Measurements from ENCODE around the gene NFIL3.

The NFIL3 gene

DNA sequence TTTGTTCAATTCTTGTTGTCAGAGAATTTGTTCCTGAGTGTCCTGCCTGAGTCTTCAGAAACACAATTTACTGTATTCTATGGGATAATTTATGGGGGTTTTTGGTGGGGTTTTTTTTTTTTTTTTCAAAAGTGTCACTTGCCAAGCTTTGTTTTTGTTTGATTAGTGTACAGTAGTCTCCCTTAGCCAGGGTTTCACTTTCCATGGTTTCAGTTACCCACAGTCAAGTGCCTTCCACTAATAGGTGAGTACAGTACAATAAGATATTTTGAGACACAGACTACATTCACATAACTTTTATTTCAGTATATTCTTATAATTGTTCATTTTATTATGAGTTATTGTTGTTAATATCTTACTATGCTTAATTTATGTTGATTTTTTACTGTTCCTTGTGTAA, 36.9 kb downstream of the NFIL3 start:
- H2AFZ ChIP-seq (ENCODE audit: insufficient read depth, low read length, poor library complexity), result no peak overlapping the region
- H3K23ac ChIP-seq (ENCODE audit: low read length), result no peak overlapping the region
- H3K18ac ChIP-seq (ENCODE audit: low read length), result no peak overlapping the region
- H2BK5ac ChIP-seq (ENCODE audit: low read depth, low read length, poor library complexity), result no peak overlapping the region
- H3K27ac ChIP-seq (ENCODE audit: low read depth, low read length), result no peak overlapping the region
- no peak overlapping the region for H4K91ac ChIP-seq (ENCODE audit: low read depth, low read length)
- no peaks in the 10 kb centered on the region for H3K79me2 ChIP-seq (ENCODE audit: control insufficient read depth, insufficient read depth, low read length, poor library complexity)
- H2AK5ac ChIP-seq (ENCODE audit: low read length), result no peak overlapping the region
- peaks cover 1% of the 10 kb centered on the region for H3K9me3 ChIP-seq (ENCODE audit: insufficient read depth, low read depth, low read length)
- H3K4me3 ChIP-seq (ENCODE audit: low read depth, low read length), result no peak overlapping the region
- no peak overlapping the region for H3K9ac ChIP-seq (ENCODE audit: low read length)
- no peak overlapping the region for H4K12ac ChIP-seq (ENCODE audit: low read depth, low read length)
- H3K4me1 ChIP-seq (ENCODE audit: control insufficient read depth in 1 of 2, insufficient read depth in 2 of 2, low read length in 2 of 2), result no peaks in the 10 kb centered on the region
- no peak overlapping the region for H3K4ac ChIP-seq (ENCODE audit: low read depth, low read length)
- H2BK12ac ChIP-seq (ENCODE audit: low read length), result no peak overlapping the region
- H3K36me3 ChIP-seq (ENCODE audit: control insufficient read depth in 1 of 2, insufficient read depth in 2 of 2, low read length in 2 of 2), result no peaks in the 10 kb centered on the region
- no peak for DNase-seq
- H2BK120ac ChIP-seq (ENCODE audit: insufficient read depth, low read length, poor library complexity), result no peak overlapping the region
- no peak overlapping the region for H3K4me2 ChIP-seq (ENCODE audit: low read length)
- no peaks in the 10 kb centered on the region for H3K79me1 ChIP-seq (ENCODE audit: low read length)
- H3K14ac ChIP-seq (ENCODE audit: low read length), result no peak overlapping the region
- no peaks in the 10 kb centered on the region for H3K27me3 ChIP-seq (ENCODE audit: insufficient read depth, low read length)
- no peak overlapping the region for H4K8ac ChIP-seq (ENCODE audit: low read depth, low read length)

DNA sequence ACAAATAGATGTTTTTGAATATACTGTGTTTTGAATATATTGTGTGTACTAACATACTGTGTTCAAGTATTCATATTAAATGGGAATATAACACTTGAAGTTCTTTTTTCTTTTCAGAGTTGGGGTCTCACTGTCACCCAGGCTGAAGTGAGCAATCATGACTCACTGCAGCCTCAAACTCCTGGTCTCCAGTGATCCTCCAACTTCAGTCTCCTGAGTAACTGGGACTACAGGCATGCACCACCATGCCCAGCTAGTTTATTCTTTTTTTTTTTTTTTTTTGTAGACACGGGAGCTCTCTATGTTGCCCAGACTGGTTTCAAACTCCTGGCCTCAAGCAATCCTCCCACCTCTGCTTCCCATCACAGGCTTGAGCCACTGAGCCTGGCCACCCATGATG, 38.7 kb downstream of the NFIL3 start:
- H3K79me1 ChIP-seq (ENCODE audit: low read length), result no peaks in the 10 kb centered on the region
- H4K8ac ChIP-seq (ENCODE audit: low read depth, low read length), result no peak overlapping the region
- no peaks in the 10 kb centered on the region for H3K9me3 ChIP-seq (ENCODE audit: insufficient read depth, low read depth, low read length)
- no peak overlapping the region for H2BK120ac ChIP-seq (ENCODE audit: insufficient read depth, low read length, poor library complexity)
- H4K91ac ChIP-seq (ENCODE audit: low read depth, low read length), result no peak overlapping the region
- no peak overlapping the region for H2AFZ ChIP-seq (ENCODE audit: insufficient read depth, low read length, poor library complexity)
- no peak overlapping the region for H3K27ac ChIP-seq (ENCODE audit: low read depth, low read length)
- H2BK5ac ChIP-seq (ENCODE audit: low read depth, low read length, poor library complexity), result no peak overlapping the region
- no peak overlapping the region for H3K23ac ChIP-seq (ENCODE audit: low read length)
- no peak overlapping the region for H2AK5ac ChIP-seq (ENCODE audit: low read length)
- no peaks in the 10 kb centered on the region for H3K4me1 ChIP-seq (ENCODE audit: control insufficient read depth in 1 of 2, insufficient read depth in 2 of 2, low read length in 2 of 2)
- H3K36me3 ChIP-seq (ENCODE audit: control insufficient read depth in 1 of 2, insufficient read depth in 2 of 2, low read length in 2 of 2), result no peaks in the 10 kb centered on the region
- H4K12ac ChIP-seq (ENCODE audit: low read depth, low read length), result no peak overlapping the region
- no CpG with 5 or more reads among the region's 1 CpG for WGBS (ENCODE audit: extremely low coverage, insufficient coverage, insufficient read length)
- no peaks in the 10 kb centered on the region for H3K79me2 ChIP-seq (ENCODE audit: control insufficient read depth, insufficient read depth, low read length, poor library complexity)
- no peak overlapping the region for H3K9ac ChIP-seq (ENCODE audit: low read length)
- no peak overlapping the region for H3K18ac ChIP-seq (ENCODE audit: low read length)
- no peak overlapping the region for H3K4ac ChIP-seq (ENCODE audit: low read depth, low read length)
- H3K27me3 ChIP-seq (ENCODE audit: insufficient read depth, low read length), result no peaks in the 10 kb centered on the region
- no peak for DNase-seq
- H3K4me3 ChIP-seq (ENCODE audit: low read depth, low read length), result no peak overlapping the region
- H3K14ac ChIP-seq (ENCODE audit: low read length), result no peak overlapping the region
- H2BK12ac ChIP-seq (ENCODE audit: low read length), result no peak overlapping the region
- no peak overlapping the region for H3K4me2 ChIP-seq (ENCODE audit: low read length)

DNA sequence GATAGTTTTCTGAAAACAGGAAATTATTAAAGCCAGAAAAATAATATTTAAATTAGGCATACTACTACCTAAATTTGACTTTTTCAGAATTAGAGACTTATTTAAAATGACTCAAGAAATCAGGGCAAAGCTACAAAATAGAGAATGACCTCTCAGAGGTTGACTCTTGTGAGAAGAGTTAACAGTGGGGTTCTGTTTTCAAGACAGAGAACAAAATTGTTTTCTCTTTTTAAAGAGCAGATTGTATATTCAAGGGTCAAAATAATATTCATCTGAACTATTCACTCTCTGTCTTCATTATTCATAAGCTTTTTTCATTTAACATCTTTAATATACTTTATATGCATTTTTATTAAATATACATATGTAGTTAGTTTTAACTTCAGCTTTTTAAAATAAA, 40.1 kb downstream of the NFIL3 start:
- no peaks in the 10 kb centered on the region for H3K9me3 ChIP-seq (ENCODE audit: insufficient read depth, low read depth, low read length)
- no peak overlapping the region for H3K4me3 ChIP-seq (ENCODE audit: low read depth, low read length)
- H3K36me3 ChIP-seq (ENCODE audit: control insufficient read depth in 1 of 2, insufficient read depth in 2 of 2, low read length in 2 of 2), result no peaks in the 10 kb centered on the region
- no peak overlapping the region for H3K27ac ChIP-seq (ENCODE audit: low read depth, low read length)
- H4K91ac ChIP-seq (ENCODE audit: low read depth, low read length), result no peak overlapping the region
- no peak overlapping the region for H3K9ac ChIP-seq (ENCODE audit: low read length)
- no peak overlapping the region for H2AK5ac ChIP-seq (ENCODE audit: low read length)
- H3K4me1 ChIP-seq (ENCODE audit: control insufficient read depth in 1 of 2, insufficient read depth in 2 of 2, low read length in 2 of 2), result no peaks in the 10 kb centered on the region
- H4K8ac ChIP-seq (ENCODE audit: low read depth, low read length), result no peak overlapping the region
- no peaks in the 10 kb centered on the region for H3K27me3 ChIP-seq (ENCODE audit: insufficient read depth, low read length)
- H3K4me2 ChIP-seq (ENCODE audit: low read length), result no peak overlapping the region
- H3K4ac ChIP-seq (ENCODE audit: low read depth, low read length), result no peak overlapping the region
- no peak overlapping the region for H3K14ac ChIP-seq (ENCODE audit: low read length)
- DNase-seq, result no peak
- no peak overlapping the region for H4K12ac ChIP-seq (ENCODE audit: low read depth, low read length)
- H3K18ac ChIP-seq (ENCODE audit: low read length), result no peak overlapping the region
- no peak overlapping the region for H2BK12ac ChIP-seq (ENCODE audit: low read length)
- no peak overlapping the region for H2BK120ac ChIP-seq (ENCODE audit: insufficient read depth, low read length, poor library complexity)
- H3K23ac ChIP-seq (ENCODE audit: low read length), result no peak overlapping the region
- no peaks in the 10 kb centered on the region for H3K79me1 ChIP-seq (ENCODE audit: low read length)
- no peak overlapping the region for H2AFZ ChIP-seq (ENCODE audit: insufficient read depth, low read length, poor library complexity)
- no peaks in the 10 kb centered on the region for H3K79me2 ChIP-seq (ENCODE audit: control insufficient read depth, insufficient read depth, low read length, poor library complexity)
- no peak overlapping the region for H2BK5ac ChIP-seq (ENCODE audit: low read depth, low read length, poor library complexity)

DNA sequence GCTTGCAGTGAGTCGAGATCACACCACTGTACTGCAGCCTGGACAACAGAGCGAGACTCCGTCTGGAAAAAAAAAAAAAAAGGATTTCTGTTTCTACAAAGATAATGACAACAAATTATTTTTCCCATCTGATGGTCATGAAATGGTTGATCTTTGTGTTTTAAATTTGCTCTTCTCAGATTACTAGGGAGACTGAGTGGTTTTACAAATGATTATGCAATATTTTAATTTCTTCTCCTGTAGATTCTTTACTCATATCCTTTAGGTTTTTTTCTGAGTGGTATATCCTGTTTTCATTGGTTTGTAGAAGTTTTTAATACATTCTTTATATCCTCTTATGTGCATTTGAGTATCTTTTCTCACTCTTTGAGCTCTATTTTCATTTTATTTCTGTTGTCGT, 41.3 kb downstream of the NFIL3 start:
- H2BK12ac ChIP-seq (ENCODE audit: low read length), result no peak overlapping the region
- no peaks in the 10 kb centered on the region for H3K9me3 ChIP-seq (ENCODE audit: insufficient read depth, low read depth, low read length)
- no peak overlapping the region for H3K4ac ChIP-seq (ENCODE audit: low read depth, low read length)
- H3K9ac ChIP-seq (ENCODE audit: low read length), result no peak overlapping the region
- H3K36me3 ChIP-seq (ENCODE audit: control insufficient read depth in 1 of 2, insufficient read depth in 2 of 2, low read length in 2 of 2), result no peaks in the 10 kb centered on the region
- DNase-seq, result no peak
- no peak overlapping the region for H3K4me2 ChIP-seq (ENCODE audit: low read length)
- no peak overlapping the region for H2AFZ ChIP-seq (ENCODE audit: insufficient read depth, low read length, poor library complexity)
- H2AK5ac ChIP-seq (ENCODE audit: low read length), result no peak overlapping the region
- no CpG with 5 or more reads among the region's 4 CpGs for WGBS (ENCODE audit: extremely low coverage, insufficient coverage, insufficient read length)
- H4K8ac ChIP-seq (ENCODE audit: low read depth, low read length), result no peak overlapping the region
- H3K4me1 ChIP-seq (ENCODE audit: control insufficient read depth in 1 of 2, insufficient read depth in 2 of 2, low read length in 2 of 2), result no peaks in the 10 kb centered on the region
- no peak overlapping the region for H3K14ac ChIP-seq (ENCODE audit: low read length)
- no peak overlapping the region for H4K91ac ChIP-seq (ENCODE audit: low read depth, low read length)
- H3K79me2 ChIP-seq (ENCODE audit: control insufficient read depth, insufficient read depth, low read length, poor library complexity), result no peaks in the 10 kb centered on the region
- H2BK5ac ChIP-seq (ENCODE audit: low read depth, low read length, poor library complexity), result no peak overlapping the region
- H3K27ac ChIP-seq (ENCODE audit: low read depth, low read length), result no peak overlapping the region
- no peak overlapping the region for H3K18ac ChIP-seq (ENCODE audit: low read length)
- no peak overlapping the region for H4K12ac ChIP-seq (ENCODE audit: low read depth, low read length)
- H3K23ac ChIP-seq (ENCODE audit: low read length), result no peak overlapping the region
- no peak overlapping the region for H2BK120ac ChIP-seq (ENCODE audit: insufficient read depth, low read length, poor library complexity)
- H3K27me3 ChIP-seq (ENCODE audit: insufficient read depth, low read length), result no peaks in the 10 kb centered on the region
- H3K4me3 ChIP-seq (ENCODE audit: low read depth, low read length), result no peak overlapping the region
- H3K79me1 ChIP-seq (ENCODE audit: low read length), result no peaks in the 10 kb centered on the region

DNA sequence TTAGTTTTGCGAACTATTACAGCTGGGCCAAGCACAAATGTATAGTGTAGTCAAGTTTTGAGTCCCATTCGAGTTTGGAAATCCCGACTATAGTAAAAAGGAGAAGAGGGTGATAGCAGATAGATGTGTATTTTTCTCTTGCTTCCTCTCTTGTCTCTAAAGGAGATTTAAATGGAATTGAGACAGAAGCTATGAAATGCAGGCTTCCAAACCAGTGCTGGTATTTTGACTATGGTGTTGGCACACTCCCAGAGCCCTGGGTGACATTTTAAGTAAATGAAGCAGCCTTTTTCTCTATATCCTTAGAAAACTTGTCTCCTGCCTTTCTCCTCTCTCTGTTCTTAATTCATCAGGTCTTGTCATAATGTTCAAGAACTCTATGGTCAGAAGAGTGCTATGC, 44.2 kb downstream of the NFIL3 start:
- no peaks in the 10 kb centered on the region for H3K9me3 ChIP-seq (ENCODE audit: insufficient read depth, low read depth, low read length)
- H2BK120ac ChIP-seq (ENCODE audit: insufficient read depth, low read length, poor library complexity), result no peak overlapping the region
- H4K8ac ChIP-seq (ENCODE audit: low read depth, low read length), result no peak overlapping the region
- H3K79me1 ChIP-seq (ENCODE audit: low read length), result no peaks in the 10 kb centered on the region
- no peak overlapping the region for H4K91ac ChIP-seq (ENCODE audit: low read depth, low read length)
- H3K4me2 ChIP-seq (ENCODE audit: low read length), result no peak overlapping the region
- no peak overlapping the region for H2BK5ac ChIP-seq (ENCODE audit: low read depth, low read length, poor library complexity)
- H3K4ac ChIP-seq (ENCODE audit: low read depth, low read length), result no peak overlapping the region
- no peaks in the 10 kb centered on the region for H3K36me3 ChIP-seq (ENCODE audit: control insufficient read depth in 1 of 2, insufficient read depth in 2 of 2, low read length in 2 of 2)
- no peaks in the 10 kb centered on the region for H3K4me1 ChIP-seq (ENCODE audit: control insufficient read depth in 1 of 2, insufficient read depth in 2 of 2, low read length in 2 of 2)
- H2AK5ac ChIP-seq (ENCODE audit: low read length), result no peak overlapping the region
- no peak overlapping the region for H3K14ac ChIP-seq (ENCODE audit: low read length)
- H3K23ac ChIP-seq (ENCODE audit: low read length), result no peak overlapping the region
- WGBS (ENCODE audit: extremely low coverage, insufficient coverage, insufficient read length), result no CpG with 5 or more reads among the region's 3 CpGs
- no peak overlapping the region for H3K27ac ChIP-seq (ENCODE audit: low read depth, low read length)
- no peak overlapping the region for H2AFZ ChIP-seq (ENCODE audit: insufficient read depth, low read length, poor library complexity)
- H4K12ac ChIP-seq (ENCODE audit: low read depth, low read length), result no peak overlapping the region
- peak; percentile 35 to 53 for DNase-seq
- H3K27me3 ChIP-seq (ENCODE audit: insufficient read depth, low read length), result no peaks in the 10 kb centered on the region
- H3K4me3 ChIP-seq (ENCODE audit: low read depth, low read length), result no peak overlapping the region
- no peaks in the 10 kb centered on the region for H3K79me2 ChIP-seq (ENCODE audit: control insufficient read depth, insufficient read depth, low read length, poor library complexity)
- no peak overlapping the region for H2BK12ac ChIP-seq (ENCODE audit: low read length)
- no peak overlapping the region for H3K18ac ChIP-seq (ENCODE audit: low read length)
- H3K9ac ChIP-seq (ENCODE audit: low read length), result no peak overlapping the region
